ENCODE data around the gene ACSM2A. TPM values are rescaled to one million over a fixed set of nuclear protein-coding genes. Genes with fewer than 3 reads are reported as not detected.
"Not testable (repeated sequence)": the region's sequence is repeated elsewhere in the genome, so short reads cannot be mapped to it uniquely, and the experiment has no call there.

Gene ACSM2A
- total RNA-seq (not detected), polyA plus RNA-seq (under 1 TPM in 1 of 3 donors, not detected in 2; 0.08 TPM)
- long read RNA-seq, donor 1 = 0 reads
- long read RNA-seq, donor 2 = 0 reads
- long read RNA-seq, donor 3 = 0 reads
- long read RNA-seq, donor 4 = 0 reads
- long read RNA-seq, donor 5 = 0 reads
- long read RNA-seq, donor 6 = 0 reads
- long read RNA-seq, donor 7 = 0 reads
- long read RNA-seq, donor 8 = 0 reads
- long read RNA-seq, donor 9 = 0 reads
- long read RNA-seq, donor 10 = 0 reads

GRCh38 chr16:20451364-20451763, at the start of gene ACSM2A:
ACSM2A (plus strand) TSS chr16:20451521; CDS start chr16:20460115, 8,594 bp downstream.
- intact Hi-C loops (cut with DNase I; ENCODE audit: low total_unique reads); H3K27me3 ChIP-seq; H3K36me3 ChIP-seq; H3K4me1 ChIP-seq; H3K4me3 ChIP-seq; H3K27ac ChIP-seq; H3K9me3 ChIP-seq; DNase-seq: not testable (repeated sequence)
- 40 to 67% (median 45%) methylated on average over 1 of the region's 1 CpG; no CpG with 5 or more reads in 2 of the 5 donors for WGBS, 5 donors

- WGBS, 5 donors = 89 to 100% (median 96%) methylated on average over 2 of the region's 2 CpGs
- TF ChIP-seq CTCF (IDR thresholded peaks at IDR 0.05) (no peak), POLR2A (IDR thresholded peaks at IDR 0.05) (no peak), POLR2AphosphoS5 (IDR thresholded peaks at IDR 0.05) (no peak), EP300 (IDR thresholded peaks at IDR 0.05) (no peak)
- intact Hi-C loops (cut with DNase I; ENCODE audit: low total_unique reads) = no loop called here
- Histone ChIP-seq H3K27me3 (no peaks in the 10 kb centered on the region), H3K36me3 (no peaks in the 10 kb centered on the region), H3K9me3 (no peaks in the 10 kb centered on the region), H3K27ac (peak overlapping the region in 2 of 5 donors; percentile 37 to 77), H3K4me1 (peaks cover 0 to 11% (median 2%) of the 10 kb centered on the region in 4 donors), H3K4me3 (no peak overlapping the region)
- DNase-seq = no peak
These were observed 48.7 kb upstream of the ACSM2A start for GRCh38 chr16:20402651-20403050.

GRCh38 chr16:20404637-20405036, 46.7 kb upstream of the ACSM2A start, which contains the start of gene PDILT:
PDILT (minus strand) TSS chr16:20404737; CDS start chr16:20399300, 5,437 bp downstream.
- Histone ChIP-seq H3K36me3 (no peaks in the 10 kb centered on the region), H3K4me3 (no peak within 1 kb of the TSS), H3K4me1 (peaks cover 0 to 15% (median 6%) of the 10 kb centered on the region in 4 donors), H3K27me3 (no peaks in the 10 kb centered on the region), H3K9me3 (no peaks in the 10 kb centered on the region), H3K27ac (no peak within 1 kb of the TSS)
- TF ChIP-seq CTCF (IDR thresholded peaks at IDR 0.05) (no peak), EP300 (IDR thresholded peaks at IDR 0.05) (no peak), POLR2AphosphoS5 (IDR thresholded peaks at IDR 0.05) (no peak), POLR2A (IDR thresholded peaks at IDR 0.05) (no peak)
- DNase-seq = no peak
- 83 to 95% (median 92%) methylated on average over 2 of the region's 2 CpGs for WGBS, 5 donors
- intact Hi-C loops (cut with DNase I; ENCODE audit: low total_unique reads) = no loop called here

- Histone ChIP-seq H3K4me1 (peaks cover 0 to 5% (median 3%) of the 10 kb centered on the region in 4 donors), H3K4me3 (peak within 1 kb of the TSS in 1 of 4 donors; percentile 0), H3K27me3 (no peaks in the 10 kb centered on the region), H3K36me3 (no peaks in the 10 kb centered on the region), H3K9me3 (no peaks in the 10 kb centered on the region), H3K27ac (peak within 1 kb of the TSS in 4 of 5 donors; percentile 42 to 54 (median 51))
- DNase-seq = peak; percentile 34 to 75
- intact Hi-C loops (cut with DNase I; ENCODE audit: low total_unique reads) = no loop called here
- no peak for TF ChIP-seq EP300 (IDR thresholded peaks at IDR 0.05)
- no peak for TF ChIP-seq POLR2A (IDR thresholded peaks at IDR 0.05)
- 52 to 70% (median 66%) methylated on average over 6 of the region's 6 CpGs for WGBS, 5 donors
These were observed 41.8 kb upstream of the ACSM2A start, which contains the start of gene ACSM5 for GRCh38 chr16:20409398-20410120. ACSM5 (plus strand) TSS chr16:20409534; CDS start chr16:20411485, 1,951 bp downstream.

- no peaks in the 10 kb centered on the region for H3K27me3 ChIP-seq
- 68 to 79% (median 74%) methylated on average over 6 of the region's 6 CpGs for WGBS, 5 donors
- H3K9me3 ChIP-seq = no peaks in the 10 kb centered on the region
- intact Hi-C loops (cut with DNase I; ENCODE audit: low total_unique reads) = no loop called here
- DNase-seq = no peak
- no peak overlapping the region for H3K4me3 ChIP-seq
- H3K36me3 ChIP-seq = no peaks in the 10 kb centered on the region
- H3K4me1 ChIP-seq = peaks cover 0 to 5% (median 3%) of the 10 kb centered on the region in 4 donors
- H3K27ac ChIP-seq = peak overlapping the region in 3 of 5 donors; percentile 42 to 54 (median 49)
- TF ChIP-seq POLR2A (IDR thresholded peaks at IDR 0.05) (no peak), EP300 (IDR thresholded peaks at IDR 0.05) (no peak), POLR2AphosphoS5 (IDR thresholded peaks at IDR 0.05) (no peak), CTCF (IDR thresholded peaks at IDR 0.05) (no peak)
These were observed 41.1 kb upstream of the ACSM2A start for GRCh38 chr16:20410121-20410723.

Data from stomach (tissue), 19 donors.